ENCODE measurements around the gene ZNF593OS. TPM values are rescaled to one million over a fixed set of nuclear protein-coding genes. Genes with fewer than 3 reads are reported as not detected.

Gene ZNF593OS
- total RNA-seq, 4 donors from 2014 or later: not detected

- Histone ChIP-seq H3K27me3 (no peaks in the 10 kb centered on the region), H3K4me1 (no peaks in the 10 kb centered on the region), H3K27ac (no peak overlapping the region), H3K4me3 (no peak overlapping the region), H3K36me3 (no peaks in the 10 kb centered on the region), H3K9me3 (no peaks in the 10 kb centered on the region)
- intact Hi-C loops (cut with DNase I; ENCODE audit: low total_unique reads): no loop called here
- DNase-seq: no peak
- TF ChIP-seq POLR2AphosphoS5 (IDR thresholded peaks at IDR 0.05) (no peak), POLR2A (IDR thresholded peaks at IDR 0.05) (no peak), EP300 (IDR thresholded peaks at IDR 0.05; ENCODE audit: low read depth) (no peak), CTCF (IDR thresholded peaks at IDR 0.05) (no peak)
- 90% methylated on average over 3 of the region's 3 CpGs; no CpG with 5 or more reads in 1 of the 2 donors for WGBS, 2 donors (ENCODE audit: low coverage in 1 of 2)
- in situ Hi-C loops (cut with MboI; ENCODE audit: low pct_ligation_motif_present in 1 of 4, low pct_unique_long_range_greater_than_20kb in 1 of 4, low sequenced_read_pairs in 3 of 4): loop anchor here in 1 of 4 donors (25.0 kb wide), 1 partner anchor 97 kb away; the partner anchor contains the start of gene SLC30A2
Observed at GRCh38 chr1:26134466-26134865, 37.2 kb downstream of the ZNF593OS start.

GRCh38 chr1:26132834-26133167 is 38.8 kb downstream of the ZNF593OS start:
- TF ChIP-seq CTCF (IDR thresholded peaks at IDR 0.05): no peak
- TF ChIP-seq POLR2AphosphoS5 (IDR thresholded peaks at IDR 0.05): no peak
- no peak for TF ChIP-seq POLR2A (IDR thresholded peaks at IDR 0.05)
- TF ChIP-seq EP300 (IDR thresholded peaks at IDR 0.05; ENCODE audit: low read depth): no peak
- in situ Hi-C loops (cut with MboI; ENCODE audit: low pct_ligation_motif_present in 1 of 4, low pct_unique_long_range_greater_than_20kb in 1 of 4, low sequenced_read_pairs in 3 of 4): loop anchor here in 1 of 4 donors (25.0 kb wide), 1 partner anchor 96 kb away; the partner anchor contains the start of gene SLC30A2

GRCh38 chr1:26132128-26132833 is 39.4 kb downstream of the ZNF593OS start:
- H3K36me3 ChIP-seq: no peaks in the 10 kb centered on the region
- H3K4me1 ChIP-seq: peaks cover 0 to 21% (median 12%) of the 10 kb centered on the region in 4 donors
- H3K9me3 ChIP-seq: no peaks in the 10 kb centered on the region
- DNase-seq: no peak
- TF ChIP-seq POLR2A (IDR thresholded peaks at IDR 0.05) (no peak), EP300 (IDR thresholded peaks at IDR 0.05; ENCODE audit: low read depth) (no peak), POLR2AphosphoS5 (IDR thresholded peaks at IDR 0.05) (no peak), CTCF (IDR thresholded peaks at IDR 0.05) (no peak)
- WGBS, 2 donors (ENCODE audit: low coverage in 1 of 2): 68 to 73% methylated on average over 3 to 5 of the region's 5 CpGs
- intact Hi-C loops (cut with DNase I; ENCODE audit: low total_unique reads) (no loop called here), in situ Hi-C loops (cut with MboI; ENCODE audit: low pct_ligation_motif_present in 1 of 4, low pct_unique_long_range_greater_than_20kb in 1 of 4, low sequenced_read_pairs in 3 of 4) (loop anchor here in 1 of 4 donors (25.0 kb wide), 1 partner anchor 95 kb away; the partner anchor contains the start of gene SLC30A2)
- no peaks in the 10 kb centered on the region for H3K27me3 ChIP-seq
- no peak overlapping the region for H3K27ac ChIP-seq
- no peak overlapping the region for H3K4me3 ChIP-seq

More at GRCh38 chr1:26132834-26133167, 38.8 kb downstream of the ZNF593OS start:
- H3K4me3 ChIP-seq: no peak overlapping the region
- H3K36me3 ChIP-seq: no peaks in the 10 kb centered on the region
- no peak for DNase-seq
- H3K9me3 ChIP-seq: no peaks in the 10 kb centered on the region
- H3K27me3 ChIP-seq: no peaks in the 10 kb centered on the region
- no peak overlapping the region for H3K27ac ChIP-seq
- intact Hi-C loops (cut with DNase I; ENCODE audit: low total_unique reads): no loop called here
- H3K4me1 ChIP-seq: peaks cover 0 to 16% (median 8%) of the 10 kb centered on the region in 4 donors
- 71 to 90% methylated on average over 1 to 2 of the region's 2 CpGs for WGBS, 2 donors (ENCODE audit: low coverage in 1 of 2)

- H3K9me3 ChIP-seq: no peaks in the 10 kb centered on the region
- no peak overlapping the region for H3K27ac ChIP-seq
- DNase-seq: no peak
- no peak overlapping the region for H3K4me3 ChIP-seq
- WGBS, 2 donors (ENCODE audit: low coverage in 1 of 2): 63 to 67% methylated on average over 1 of the region's 1 CpG
- H3K27me3 ChIP-seq: no peaks in the 10 kb centered on the region
- in situ Hi-C loops (cut with MboI; ENCODE audit: low pct_ligation_motif_present in 1 of 4, low pct_unique_long_range_greater_than_20kb in 1 of 4, low sequenced_read_pairs in 3 of 4): loop anchor here in 1 of 4 donors (25.0 kb wide), 1 partner anchor 93 kb away; the partner anchor contains the start of gene SLC30A2
- peaks cover 0 to 35% (median 25%) of the 10 kb centered on the region in 4 donors for H3K4me1 ChIP-seq
- intact Hi-C loops (cut with DNase I; ENCODE audit: low total_unique reads): no loop called here
- H3K36me3 ChIP-seq: no peaks in the 10 kb centered on the region
- TF ChIP-seq EP300 (IDR thresholded peaks at IDR 0.05; ENCODE audit: low read depth) (no peak), POLR2A (IDR thresholded peaks at IDR 0.05) (no peak), CTCF (IDR thresholded peaks at IDR 0.05) (no peak), POLR2AphosphoS5 (IDR thresholded peaks at IDR 0.05) (no peak)
Observed at GRCh38 chr1:26130695-26131094, 40.9 kb downstream of the ZNF593OS start.

Measured in transverse colon (tissue), 4 donors.